HepG2 (cell line): Measurements from ENCODE around the gene ZNF217. TPM values are rescaled to one million over a fixed set of nuclear protein-coding genes. Genes with fewer than 3 reads are reported as not detected.
"Not testable (repeated sequence)": the region's sequence is repeated elsewhere in the genome, so short reads cannot be mapped to it uniquely, and the experiment has no call there.

ENCODE experiments used
- ATAC-seq: fragments of 200-7000 bp; cut with Tn5 transposase; 3 replicates; pipeline ENCODE4 v1.9.1; 2020; ENCODE audit warnings: mild to moderate bottlenecking, moderate library complexity
- BruUV-seq: library from RNA; stranded (reverse); fragments of 400-500 nt; replicated peaks from 2 replicates; lab custom pipeline; 2021; lab: Mats Ljungman, UMichigan
- CTCF ChIA-PET: fragments of 300-600 bp; formaldehyde crosslinking; extraction: SDS; loops from one replicate; lab custom pipeline; 2021; ENCODE audit warnings: low total read pairs, inconsistent platforms, low intra/inter-chr PET ratio; lab: Yijun Ruan, JAX
- POLR2A ChIA-PET: fragments of 350-600 bp; sonication (Branson Sonifier 250); formaldehyde crosslinking; loops from one replicate; lab custom pipeline; 2020; ENCODE audit warnings: antibody characterized with exemption, inconsistent platforms; lab: Yijun Ruan, JAX
- DNase-seq: peaks from one replicate; pipeline ENCODE4 v3.0.0-alpha.2; 2015; ENCODE audit warnings: low spot score
- FAIRE-seq: peaks from 3 replicates; lab custom pipeline; 2011; peaks lifted over from hg19 to GRCh38; lab: Jason Lieb, UNC
- H2AFZ ChIP-seq: one replicate; pipeline ENCODE4 v1.6.1; 2011; ENCODE audit warnings: low read length, inconsistent platforms
- H3K27ac ChIP-seq: fragments of 300-600 bp; 3 replicates; pipeline ENCODE4 v1.8.0; 2011; ENCODE audit warnings: mixed run types, mild to moderate bottlenecking, mixed read lengths, low read length, inconsistent platforms; ENCODE audit not compliant: insufficient read depth; ENCODE audit errors: extremely low read length
- H3K27me3 ChIP-seq, 2 experiments: fragments of 200-600 bp in 1 of 2; 2 replicates in 1 of 2; 3 replicates in 1 of 2; pipeline versions ENCODE4 v1.6.0 to v1.8.0; 2011; ENCODE audit warnings: low read length in 2 of 2, mild to moderate bottlenecking in 2 of 2, moderate library complexity in 2 of 2, inconsistent platforms in 1 of 2; ENCODE audit not compliant: insufficient read depth in 2 of 2, control insufficient read depth in 1 of 2
- H3K36me3 ChIP-seq, 2 experiments: fragments of 200-600 bp in 1 of 2; replicated peaks in 1 of 2; 2 replicates in 1 of 2; 3 replicates in 1 of 2; pipeline versions ENCODE4 v1.5.1 to v1.8.0; 2011; ENCODE audit warnings: low read length in 2 of 2, inconsistent platforms in 1 of 2; ENCODE audit not compliant: insufficient read depth in 2 of 2, control insufficient read depth in 1 of 2
- H3K4me1 ChIP-seq: 2 replicates; pipeline ENCODE4 v1.5.1; 2012; ENCODE audit warnings: low read length, inconsistent platforms; ENCODE audit not compliant: insufficient read depth
- H3K4me2 ChIP-seq: 2 replicates; pipeline ENCODE4 v1.6.0; 2011; ENCODE audit warnings: low read depth, low read length, inconsistent platforms
- H3K4me3 ChIP-seq, 3 experiments: fragments of 200-600 bp in 1 of 3; sonication (generic), shearing (Covaris generic) in 1 of 3; replicated peaks in 1 of 3; 2 replicates each; pipeline ENCODE4 v1.5.1; 2011 to 2016; ENCODE audit warnings: low read length in 3 of 3, inconsistent platforms in 2 of 3, low read depth in 2 of 3, mild to moderate bottlenecking in 2 of 3, control low read depth in 1 of 3, mixed read lengths in 1 of 3; ENCODE audit not compliant: insufficient read depth in 1 of 3
- H3K79me2 ChIP-seq: one replicate; pipeline ENCODE4 v1.6.1; 2011; ENCODE audit warnings: low read length, inconsistent platforms; ENCODE audit not compliant: insufficient read depth
- H3K9ac ChIP-seq: 2 replicates; pipeline ENCODE4 v1.6.0; 2011; ENCODE audit warnings: mild to moderate bottlenecking, low read depth, low read length, inconsistent platforms; ENCODE audit not compliant: insufficient read depth
- H3K9me3 ChIP-seq: 2 replicates; pipeline ENCODE4 v1.5.1; 2012; ENCODE audit warnings: mild to moderate bottlenecking, low read length
- H4K20me1 ChIP-seq: 2 replicates; pipeline ENCODE4 v1.6.0; 2011; ENCODE audit warnings: inconsistent platforms, mild to moderate bottlenecking, low read length, moderate library complexity; ENCODE audit not compliant: insufficient read depth
- KLF16 ChIP-seq, 2 experiments: sonication (generic) in 1 of 2; formaldehyde crosslinking in 1 of 2; IDR thresholded peaks; 2 replicates each; pipeline versions ENCODE4 v1.6.1 to v1.8.0; 2016 to 2023; ENCODE audit warnings: missing genetic modification reagents in 2 of 2, missing compliant biosample characterization in 1 of 2
- PAF1 ChIP-seq: IDR thresholded peaks from 2 replicates; pipeline ENCODE4 v1.6.1; 2016; ENCODE audit warnings: missing genetic modification reagents, missing compliant biosample characterization
- RBFOX2 ChIP-seq: fragments of 200-400 bp; formaldehyde crosslinking; IDR thresholded peaks from 2 replicates; pipeline ENCODE4 v1.6.1; 2017; ENCODE audit warnings: low read depth, mild to moderate bottlenecking, low read length
- WGBS: methylation state at CpG from one replicate; pipeline ENCODE4 v1.1.6; 2017; ENCODE audit warnings: low lambda C conversion rate; 5-methylcytosine and 5-hydroxymethylcytosine counted together
- in situ Hi-C: cut with HindIII; loops from 2 replicates; pipeline ENCODE4 v1.10.0; 2017; ENCODE audit warnings: low pct_unique_long_range_greater_than_20kb; ENCODE audit not compliant: extremely low pct_ligation_motif_present
- intact Hi-C: fragments of 100-400 bp; cut with micrococcal nuclease; formaldehyde crosslinking; loops from one replicate; pipeline ENCODE4 v1.10.0; 2022; ENCODE audit not compliant: unreplicated experiment
- polyA plus RNA-seq, 8 experiments: library from polyadenylated mRNA; depleted of rRNA in 3 of 8; stranded (reverse) in 7 of 8; unstranded in 1 of 8; fragments of >200 nt; fragmentation: Illumina TruSeq in 4 of 8; extraction: Trizol in 4 of 8; gene quantifications; 2 replicates each; pipeline versions ENCODE4 v1.2.1 to v1.2.3, GENCODE V29; 2011 to 2016; ENCODE audit warnings: low read depth in 4 of 8, missing spikeins in 1 of 8, mixed read lengths in 1 of 8; ENCODE audit not compliant: insufficient read depth in 1 of 8
- total RNA-seq, 5 experiments: library from RNA; depleted of rRNA; stranded (reverse); fragments of >200 nt; fragmentation: Illumina TruSeq; extraction: Trizol; gene quantifications; 2 replicates each; pipeline ENCODE4 v1.2.3, GENCODE V29; 2016; ENCODE audit warnings: low read depth in 1 of 5
- TF ChIP-seq, protein P1 (sequence below), 2 experiments: fragments of 450-650 bp in 1 of 2; sonication (generic) in 1 of 2; formaldehyde crosslinking; IDR thresholded peaks; 2 replicates each; pipeline versions ENCODE4 v1.5.0 to v1.8.0; 2020 to 2022; ENCODE audit warnings: mild to moderate bottlenecking in 1 of 2, missing genetic modification reagents in 1 of 2

Gene ZNF217
- total and polyA plus RNA-seq, 2 of the 13 experiments (the other 11 are each of a cell fraction or from before 2014, with no cell fraction given) = 22.3 to 29.8 TPM

GRCh38 chr20:53591206-53591741, 2.4 kb downstream of the ZNF217 start (continued):
- TF ChIP-seq, protein P1, sequence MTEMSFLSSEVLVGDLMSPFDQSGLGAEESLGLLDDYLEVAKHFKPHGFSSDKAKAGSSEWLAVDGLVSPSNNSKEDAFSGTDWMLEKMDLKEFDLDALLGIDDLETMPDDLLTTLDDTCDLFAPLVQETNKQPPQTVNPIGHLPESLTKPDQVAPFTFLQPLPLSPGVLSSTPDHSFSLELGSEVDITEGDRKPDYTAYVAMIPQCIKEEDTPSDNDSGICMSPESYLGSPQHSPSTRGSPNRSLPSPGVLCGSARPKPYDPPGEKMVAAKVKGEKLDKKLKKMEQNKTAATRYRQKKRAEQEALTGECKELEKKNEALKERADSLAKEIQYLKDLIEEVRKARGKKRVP (CRISPR knock-in tag; IDR thresholded peaks at IDR 0.05) = 0 out of 4 replicates have a peak, but pooled peaks of 1 of the 2 experiments have one; percentile 32
- TF ChIP-seq RBFOX2 = peak; percentile 50; the same call in 1 of the 2 replicates
- TF ChIP-seq KLF16 (CRISPR knock-in tag; IDR thresholded peaks at IDR 0.05) = peak in 1 of 2 experiments; percentile 35; a peak in 1 of 4 replicates

GRCh38 chr20:53590608-53591007, 3.0 kb downstream of the ZNF217 start:
- H3K27me3 ChIP-seq, H4K20me1 ChIP-seq, intact Hi-C loops, CTCF ChIA-PET, FAIRE-seq, BruUV-seq, H3K9me3 ChIP-seq, H3K36me3 ChIP-seq, H2AFZ ChIP-seq, ATAC-seq, in situ Hi-C loops, DNase-seq: not testable (repeated sequence)
- 0 out of 2 replicates have a peak, but pooled peaks have one; percentile 27 for TF ChIP-seq PAF1 (CRISPR knock-in tag)
- POLR2A ChIA-PET = interaction anchor here (0.7 to 9.2 kb wide), 4 partner anchors 9 to 239 kb away, joined by 3 to 164 read pairs (median 10); no protein-coding TSS in a partner anchor
- H3K4me3 ChIP-seq = peak overlapping the region; percentile 90 to 98 (median 95); a peak in 5 of 6 replicates
- peaks cover 48% of the 10 kb centered on the region for H3K4me1 ChIP-seq
- peak overlapping the region; percentile 76 for H3K4me2 ChIP-seq
- H3K27ac ChIP-seq = peak overlapping the region; percentile 87
- H3K9ac ChIP-seq = peak overlapping the region; percentile 89
- peaks cover 77% of the 10 kb centered on the region for H3K79me2 ChIP-seq

DNA sequence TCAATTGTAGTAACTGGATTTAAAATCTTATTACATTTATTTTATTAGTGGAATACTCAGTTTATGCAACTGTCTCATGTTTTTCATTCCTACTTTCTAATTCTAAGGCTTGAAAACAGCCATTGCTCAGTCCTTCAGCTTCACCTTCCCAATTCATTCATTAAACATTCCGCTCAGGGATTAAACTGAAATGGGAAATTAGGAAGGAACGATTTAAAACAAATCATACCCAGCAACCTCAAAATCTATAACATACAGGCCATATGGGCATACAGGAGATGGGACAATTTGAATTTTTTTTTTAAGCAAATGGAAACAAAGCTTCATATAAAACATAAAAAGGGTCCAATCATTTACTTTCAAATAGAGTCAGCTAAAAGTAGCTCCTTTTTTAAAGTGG, 3.5 kb downstream of the ZNF217 start:
- POLR2A ChIA-PET = interaction anchor here (0.7 to 9.2 kb wide), 3 partner anchors 9 to 240 kb away, joined by 3 to 164 read pairs (median 3); no protein-coding TSS in a partner anchor
- DNase-seq, H3K36me3 ChIP-seq, BruUV-seq, in situ Hi-C loops, CTCF ChIA-PET, FAIRE-seq, H3K27me3 ChIP-seq, H4K20me1 ChIP-seq, intact Hi-C loops, ATAC-seq, H3K9me3 ChIP-seq, H2AFZ ChIP-seq: not testable (repeated sequence)
- Histone ChIP-seq H3K4me3 (peak overlapping the region; percentile 36 to 57 (median 47); a peak in 5 of 6 replicates), H3K27ac (peak overlapping the region; percentile 29), H3K4me2 (peak overlapping the region; percentile 76), H3K4me1 (peaks cover 53% of the 10 kb centered on the region), H3K79me2 (peaks cover 81% of the 10 kb centered on the region), H3K9ac (peak overlapping the region; percentile 89)
- WGBS = 48% methylated on average over 2 of the region's 2 CpGs
